Stimulated activated naive CD8-positive, alpha-beta T cell treated with anti-CD3 and anti-CD28 coated beads, Interleukin-15, amount 100 ng/mL, for 72 hours (primary cell): Measurements from ENCODE around the gene WNK2.

ENCODE experiments used
- ATAC-seq: fragments of 150-1000 bp; cut with Tn5 transposase; 2 replicates; pipeline ENCODE4 v1.10.0; 2021; ENCODE audit warnings: mild to moderate bottlenecking, moderate library complexity
- DNase-seq, 2 donors: peaks; one replicate each; pipeline ENCODE4 v3.0.0; 2021 to 2022
- H3K27ac Mint-ChIP-seq, 2 donors: one replicate each; pipeline ENCODE4 v1.8.0; 2022; ENCODE audit warnings: mild to moderate bottlenecking in 2 of 2, mixed read lengths in 2 of 2, moderate library complexity in 2 of 2
- H3K27me3 Mint-ChIP-seq: one replicate; pipeline ENCODE4 v1.8.0; 2022; ENCODE audit warnings: mixed read lengths
- H3K4me1 Mint-ChIP-seq: one replicate; pipeline ENCODE4 v1.8.0; 2022; ENCODE audit warnings: mild to moderate bottlenecking, mixed read lengths
- H3K4me3 Mint-ChIP-seq, 2 donors: one replicate each; pipeline ENCODE4 v1.8.0; 2022; ENCODE audit warnings: mild to moderate bottlenecking in 2 of 2, mixed read lengths in 2 of 2, moderate library complexity in 1 of 2
- H3K9me3 Mint-ChIP-seq, 2 donors: one replicate each; pipeline ENCODE4 v1.8.0; 2022; ENCODE audit warnings: mixed read lengths in 2 of 2

WNK2 gene

DNA sequence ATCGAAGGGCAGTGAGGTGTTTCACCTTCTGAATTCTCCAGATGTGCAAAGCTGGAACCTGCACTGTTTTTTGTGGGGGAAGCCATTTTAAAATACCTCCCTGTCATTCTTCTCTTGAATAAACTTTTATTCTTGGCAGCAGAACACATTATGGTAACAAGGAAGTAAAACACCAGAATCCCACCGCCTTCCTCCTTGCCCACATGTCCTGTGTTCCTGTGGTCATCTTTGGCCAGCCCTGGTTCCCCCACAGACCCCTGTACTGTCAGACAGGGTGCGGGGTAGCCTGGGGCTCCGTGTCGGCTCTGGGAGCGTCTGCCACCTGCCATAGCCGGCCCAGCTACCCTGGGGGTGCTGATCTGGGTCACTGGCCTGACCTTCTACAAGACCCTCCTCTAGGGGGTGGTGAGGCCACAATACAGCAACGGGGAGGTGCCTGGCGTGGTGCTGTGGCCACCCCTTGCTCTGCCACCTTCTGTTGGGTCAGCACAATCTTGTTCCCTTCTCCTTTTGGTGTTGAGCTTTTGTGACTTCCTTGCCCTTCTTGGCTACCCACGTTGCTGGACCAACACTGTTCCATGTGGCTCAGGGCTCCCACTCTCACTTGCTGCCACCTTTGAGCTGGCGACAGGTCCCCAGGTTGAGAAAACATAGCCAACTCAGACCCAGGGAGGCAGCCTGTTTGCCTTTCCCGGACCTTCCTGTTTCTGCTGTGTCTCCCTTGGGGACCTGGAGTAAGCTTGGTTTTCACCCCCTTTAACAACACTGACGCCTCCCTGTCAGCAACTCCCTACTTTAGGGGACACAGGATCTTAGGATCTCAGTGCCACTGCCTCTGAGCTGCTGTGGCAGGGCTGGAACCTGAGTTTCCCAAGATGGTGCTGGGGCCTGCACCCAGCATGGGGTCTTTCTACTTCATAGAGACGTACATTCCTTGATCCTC lies 4.8 kb downstream of the WNK2 start:
- Mint-ChIP-seq H3K4me1 (peaks cover 1% of the 10 kb centered on the region), H3K4me3 (no peak overlapping the region), H3K27me3 (peaks cover 27% of the 10 kb centered on the region), H3K27ac (peak overlapping the region in 1 of 2 donors; percentile 60), H3K9me3 (no peaks in the 10 kb centered on the region)
- no peak for DNase-seq
- no peak for ATAC-seq

DNA sequence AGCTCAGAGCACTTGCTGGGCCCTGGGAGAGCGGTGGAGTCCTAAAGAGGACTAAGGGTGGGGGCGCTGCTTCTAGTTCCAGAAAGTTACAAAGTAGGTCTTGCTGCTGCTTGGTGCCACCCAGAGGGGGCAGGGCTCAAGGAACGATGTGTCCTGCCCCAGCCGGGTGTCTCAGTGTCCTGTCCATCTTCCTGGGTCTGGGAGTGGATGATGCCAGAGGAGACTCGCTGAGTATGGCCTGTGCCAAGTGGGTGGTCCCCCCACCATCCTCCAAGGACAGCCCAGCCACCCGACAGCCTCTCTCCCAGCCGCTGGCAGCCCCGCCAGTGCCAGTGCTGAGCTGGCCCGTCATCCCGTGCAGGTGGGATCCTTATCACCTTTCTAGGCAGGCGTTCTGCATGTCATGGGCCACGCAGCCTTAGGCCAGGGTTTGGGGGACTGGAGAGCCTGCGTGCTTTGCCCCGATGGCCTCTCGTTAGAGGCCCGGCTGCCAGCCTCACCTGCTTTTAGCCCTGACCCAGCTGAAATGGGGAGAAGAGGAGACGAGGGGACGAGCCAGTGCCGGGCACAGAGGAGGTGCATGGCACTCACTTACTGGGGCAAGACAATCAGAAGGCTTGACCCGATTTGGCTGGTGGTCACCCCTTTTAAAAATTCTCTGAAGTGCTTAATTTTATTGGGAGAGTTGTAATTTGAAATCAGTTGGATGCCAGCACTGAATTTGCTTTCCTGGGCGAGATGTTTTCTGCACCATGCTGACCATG lies 5.6 kb downstream of the WNK2 start:
- Mint-ChIP-seq H3K27me3 (peaks cover 26% of the 10 kb centered on the region), H3K27ac (no peak overlapping the region), H3K4me1 (no peaks in the 10 kb centered on the region), H3K9me3 (no peaks in the 10 kb centered on the region), H3K4me3 (no peak overlapping the region)
- DNase-seq = no peak
- ATAC-seq = no peak

DNA sequence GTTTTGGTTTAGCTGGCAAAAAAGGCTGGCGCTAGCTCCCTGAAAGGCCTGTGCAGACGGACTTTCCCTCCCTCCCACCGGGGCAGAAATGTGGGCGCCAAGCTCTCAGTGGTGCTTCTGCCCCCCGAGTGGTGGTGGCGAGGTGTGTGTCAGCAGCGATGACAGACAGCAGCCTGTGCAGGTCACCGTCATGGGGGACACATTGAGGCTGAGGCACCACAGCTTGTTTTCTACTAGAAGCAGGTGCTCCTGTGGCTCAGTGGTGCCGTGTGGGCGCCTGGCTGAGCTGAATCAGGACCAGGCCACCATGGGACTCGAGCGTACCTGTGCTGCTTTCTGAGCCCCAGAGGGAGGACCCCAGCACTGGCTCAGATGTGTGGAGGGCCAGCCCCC lies 6.2 kb downstream of the WNK2 start:
- ATAC-seq (no peak), DNase-seq (no peak)
- Mint-ChIP-seq H3K27ac (no peak overlapping the region), H3K9me3 (no peaks in the 10 kb centered on the region), H3K27me3 (peaks cover 26% of the 10 kb centered on the region), H3K4me3 (no peak overlapping the region), H3K4me1 (no peaks in the 10 kb centered on the region)

DNA sequence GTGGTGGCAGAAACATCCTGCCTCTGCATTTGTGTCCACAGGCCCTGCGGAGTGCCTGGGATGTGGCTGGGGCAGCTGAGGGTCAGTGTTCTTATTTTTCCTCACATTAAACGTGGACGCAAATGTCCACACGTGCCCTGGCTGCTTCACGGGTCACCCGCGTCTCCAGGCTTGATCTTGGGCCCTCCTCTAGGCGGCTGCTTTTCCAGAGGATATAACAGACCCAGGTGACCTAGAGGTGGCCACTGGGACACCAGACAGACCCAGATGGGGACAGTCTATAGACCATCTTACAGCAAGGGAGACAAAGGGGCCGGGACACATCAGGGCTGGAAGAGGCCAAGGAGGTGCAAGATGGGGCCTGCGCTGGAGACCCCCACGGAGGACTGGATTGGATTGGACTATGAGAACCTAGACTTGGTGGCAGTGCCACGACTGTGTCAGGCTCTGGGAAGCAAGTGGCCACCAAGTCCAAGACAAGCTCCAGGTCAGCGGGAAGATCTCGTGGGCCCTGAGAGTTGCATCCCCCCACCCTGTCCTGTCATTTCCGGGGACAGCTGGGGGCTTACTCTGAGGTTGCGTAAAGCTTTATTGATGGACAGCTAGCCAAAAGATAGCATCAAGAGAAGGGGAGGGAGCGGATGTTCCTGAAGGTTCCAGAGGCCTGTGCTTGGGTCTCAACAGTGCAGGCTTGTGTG lies 6.9 kb downstream of the WNK2 start:
- ATAC-seq (no peak), DNase-seq (no peak)
- Mint-ChIP-seq H3K27me3 (peaks cover 20% of the 10 kb centered on the region), H3K9me3 (no peaks in the 10 kb centered on the region), H3K27ac (no peak overlapping the region), H3K4me3 (no peak overlapping the region), H3K4me1 (no peaks in the 10 kb centered on the region)

DNA sequence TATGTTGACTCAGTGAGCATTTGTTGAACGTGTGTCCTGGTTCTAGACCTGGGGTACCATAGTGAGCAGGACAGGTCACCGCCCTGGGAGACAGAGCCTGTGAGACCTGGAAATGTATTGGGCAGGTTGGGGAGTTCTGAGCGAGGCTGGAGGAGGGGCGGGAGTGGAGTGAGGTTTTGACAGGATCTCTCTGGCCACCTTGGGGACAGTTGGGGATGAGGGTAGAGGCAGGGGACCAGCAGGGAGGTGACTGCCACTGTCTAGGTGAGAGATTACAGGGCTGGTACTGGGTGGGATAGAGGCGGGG lies 7.4 kb downstream of the WNK2 start:
- Mint-ChIP-seq H3K27ac (no peak overlapping the region), H3K27me3 (peaks cover 15% of the 10 kb centered on the region)

DNA sequence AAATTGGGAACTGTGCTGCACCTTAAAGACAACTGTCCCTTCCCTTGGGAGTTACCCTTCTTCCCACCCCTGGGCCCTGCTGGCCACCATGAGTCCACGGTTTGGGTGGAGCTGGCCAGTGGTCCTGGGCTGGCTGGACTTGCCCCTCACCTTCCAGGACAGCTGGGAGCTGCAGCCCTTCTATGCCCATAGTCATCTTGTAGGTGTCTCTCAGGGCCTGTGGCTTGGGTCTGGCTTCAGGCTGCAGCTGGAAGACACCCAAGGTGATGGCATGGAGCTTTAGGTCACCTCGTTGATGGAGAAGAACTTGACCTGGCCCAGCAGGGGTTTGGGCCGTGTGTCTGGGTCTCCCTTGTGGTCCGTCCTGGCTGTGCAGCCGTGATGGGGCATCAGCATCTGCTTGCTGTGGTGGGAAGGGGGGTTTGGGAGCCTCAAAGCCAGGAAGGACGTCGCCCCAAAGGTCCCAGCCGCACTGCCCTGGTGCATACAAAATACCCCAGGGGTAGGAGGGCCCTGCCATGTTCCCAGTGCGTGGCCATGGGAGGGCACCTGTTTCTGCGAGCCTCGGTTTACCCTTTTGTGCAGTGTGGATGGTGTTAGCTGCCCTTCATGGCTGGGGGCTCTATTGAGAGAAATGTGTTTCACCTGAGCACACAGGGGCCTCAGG lies 8.9 kb downstream of the WNK2 start:
- Mint-ChIP-seq H3K9me3 (no peaks in the 10 kb centered on the region), H3K27me3 (no peaks in the 10 kb centered on the region), H3K4me3 (no peak overlapping the region), H3K4me1 (no peaks in the 10 kb centered on the region), H3K27ac (no peak overlapping the region)
- DNase-seq (no peak), ATAC-seq (no peak)

More for the DNA sequence above, 7.4 kb downstream of the WNK2 start:
- Mint-ChIP-seq H3K4me1 (no peaks in the 10 kb centered on the region), H3K9me3 (no peaks in the 10 kb centered on the region), H3K4me3 (no peak overlapping the region)
- ATAC-seq (no peak), DNase-seq (no peak)

DNA sequence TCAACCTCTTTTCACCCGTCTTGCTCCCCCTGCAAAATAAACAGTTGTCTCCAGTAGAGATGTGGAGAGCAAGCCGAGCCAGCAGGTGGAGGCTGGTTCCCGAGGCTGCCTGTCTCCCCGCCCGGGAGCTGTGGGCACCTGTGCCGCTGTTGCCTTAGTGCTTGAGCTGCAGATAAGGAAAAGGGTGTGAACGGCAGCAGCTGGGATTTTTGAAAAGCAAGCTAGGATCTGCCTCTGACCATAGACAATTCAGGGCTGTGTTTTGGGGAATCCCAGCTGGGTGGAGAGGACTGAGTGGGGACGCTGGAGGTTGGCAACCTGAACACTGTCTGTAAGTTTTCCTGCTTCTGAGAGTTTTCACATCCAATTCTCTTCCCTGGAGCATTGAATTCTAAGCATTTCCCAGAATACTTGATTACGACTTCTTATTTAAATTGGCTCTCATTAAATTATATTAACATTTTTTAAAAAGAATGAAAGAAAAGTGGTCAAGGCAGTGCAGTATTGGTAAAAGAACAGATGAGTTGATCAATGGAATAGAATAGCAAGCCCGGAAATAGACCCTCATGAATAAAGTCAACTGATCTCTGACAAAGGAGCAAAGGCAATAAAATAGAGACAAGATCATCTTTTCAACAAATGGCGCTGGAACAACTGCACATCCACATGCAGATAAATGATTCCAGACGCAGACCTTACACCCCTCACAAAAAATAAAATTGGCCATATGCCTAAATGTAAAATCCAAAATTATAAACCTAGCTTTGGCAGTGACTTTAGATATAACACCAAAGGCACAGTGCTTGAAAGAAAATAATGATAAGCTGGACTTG lies 9.7 kb downstream of the WNK2 start:
- H3K4me1 Mint-ChIP-seq = no peaks in the 10 kb centered on the region
- H3K9me3 Mint-ChIP-seq = no peaks in the 10 kb centered on the region

DNA sequence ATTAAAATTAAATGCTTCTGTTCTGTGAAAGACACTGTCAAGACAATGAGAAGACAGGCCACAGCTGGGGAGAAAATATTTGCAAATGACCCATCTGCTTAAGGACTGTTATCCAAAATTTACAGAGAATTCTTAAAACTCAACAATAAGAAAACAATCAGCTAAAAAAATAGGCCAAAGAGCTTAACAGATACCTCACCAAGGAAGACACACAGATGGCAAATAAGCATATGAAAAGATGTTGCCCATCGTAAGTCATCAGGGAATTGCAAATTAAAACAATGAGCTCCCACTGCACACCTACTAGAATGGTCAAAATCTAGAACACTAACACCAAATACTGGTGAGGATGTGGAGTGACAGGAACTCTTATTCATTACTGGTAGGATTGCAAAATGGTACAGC lies 10.3 kb downstream of the WNK2 start:
- Mint-ChIP-seq H3K27me3 (no peaks in the 10 kb centered on the region), H3K9me3 (no peaks in the 10 kb centered on the region), H3K4me1 (no peaks in the 10 kb centered on the region), H3K27ac (no peak overlapping the region), H3K4me3 (no peak overlapping the region)
- DNase-seq = no peak
- ATAC-seq = no peak

More for the DNA sequence above, 9.7 kb downstream of the WNK2 start:
- Mint-ChIP-seq H3K27ac (no peak overlapping the region), H3K4me3 (no peak overlapping the region), H3K27me3 (no peaks in the 10 kb centered on the region)
- ATAC-seq = no peak
- no peak for DNase-seq

DNA sequence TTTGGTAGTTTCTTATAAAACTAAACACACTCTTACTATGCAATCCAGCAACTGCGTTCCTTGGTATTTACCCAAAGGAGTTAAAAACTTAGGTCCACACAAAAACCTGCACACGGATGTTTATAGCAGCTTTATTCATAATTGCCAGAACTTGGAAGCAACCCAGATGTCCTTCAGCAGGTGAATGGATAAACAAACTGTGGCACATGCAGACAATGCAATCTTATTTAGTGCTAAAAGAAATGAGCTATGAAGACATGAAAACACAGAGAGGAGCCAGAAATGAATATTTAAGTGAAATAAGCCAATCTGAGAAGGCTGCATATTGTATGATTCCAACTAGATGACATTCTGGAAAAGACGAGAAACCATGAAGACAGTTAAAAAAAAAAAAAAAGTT lies 10.7 kb downstream of the WNK2 start:
- Mint-ChIP-seq H3K4me3 (no peak overlapping the region), H3K27me3 (no peaks in the 10 kb centered on the region), H3K9me3 (no peaks in the 10 kb centered on the region), H3K4me1 (no peaks in the 10 kb centered on the region), H3K27ac (no peak overlapping the region)
- no peak for DNase-seq
- no peak for ATAC-seq

DNA sequence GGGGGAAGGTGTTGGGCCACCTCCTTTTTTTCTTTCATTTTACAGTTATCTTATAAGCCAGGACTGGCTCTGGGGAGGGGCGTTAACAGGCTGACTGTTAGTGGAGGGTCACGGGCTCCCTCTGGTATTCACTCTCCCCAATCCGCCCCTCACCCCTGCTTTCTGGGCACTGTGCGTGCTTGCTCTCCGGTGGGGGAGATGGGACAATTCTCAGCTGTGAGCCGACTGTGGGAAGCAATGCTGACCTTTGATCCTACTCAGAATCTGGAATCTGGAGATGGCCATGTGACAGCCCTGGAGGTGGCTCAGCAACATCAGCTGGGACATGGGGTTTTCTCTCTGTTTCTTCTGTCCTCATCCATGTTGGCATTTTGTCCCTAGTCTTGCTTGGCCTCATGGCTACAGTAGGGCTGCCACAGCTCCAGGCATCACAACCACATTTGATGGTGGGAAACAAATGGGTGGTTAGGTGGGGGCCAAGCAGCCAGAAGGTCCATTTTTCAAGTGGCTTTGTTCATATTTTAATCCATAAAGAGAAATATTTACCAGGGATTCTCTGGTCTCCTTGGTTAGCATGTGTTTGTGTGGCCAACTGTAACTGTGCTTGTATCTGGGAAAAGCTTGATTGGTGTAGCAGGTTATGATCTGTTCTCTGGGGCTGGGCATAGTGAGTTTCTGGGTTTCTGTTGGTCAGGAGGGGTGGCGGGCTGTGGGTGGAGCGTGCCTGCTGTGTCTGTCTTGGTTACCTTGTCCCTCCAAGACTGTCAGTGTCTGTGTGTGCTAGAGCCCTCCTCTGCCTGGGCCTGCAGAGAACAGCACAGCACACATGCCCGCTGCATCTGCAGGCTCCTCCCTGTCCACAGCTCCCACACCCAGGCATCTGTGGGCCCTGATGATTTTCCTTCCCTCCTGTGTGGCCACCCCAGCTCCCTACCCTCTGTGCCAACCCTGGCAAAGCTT lies 12.4 kb downstream of the WNK2 start:
- DNase-seq = no peak
- Mint-ChIP-seq H3K4me1 (no peaks in the 10 kb centered on the region), H3K9me3 (no peaks in the 10 kb centered on the region), H3K4me3 (no peak overlapping the region), H3K27ac (no peak overlapping the region), H3K27me3 (no peaks in the 10 kb centered on the region)
- ATAC-seq = no peak

DNA sequence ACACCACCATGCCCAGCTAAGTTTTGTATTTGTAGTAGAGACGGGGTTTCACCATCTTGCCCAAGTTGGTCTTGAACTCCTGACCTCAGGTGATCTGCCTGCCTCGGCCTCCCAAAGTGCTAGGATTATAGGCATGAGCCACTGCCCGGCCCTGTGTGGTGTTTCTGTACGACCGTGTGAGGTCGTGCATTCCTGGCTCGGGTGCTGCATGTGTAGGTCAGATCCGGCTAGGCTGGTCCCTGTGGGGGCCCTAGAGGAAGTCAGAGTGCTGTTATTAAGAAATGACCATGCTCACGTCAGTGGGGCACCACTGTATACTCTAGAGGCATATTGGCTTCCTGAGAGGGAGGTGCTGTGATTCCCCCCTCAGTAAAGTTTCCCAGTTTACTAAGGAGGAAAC lies 13.7 kb downstream of the WNK2 start:
- Mint-ChIP-seq H3K4me3 (no peak overlapping the region), H3K27me3 (no peaks in the 10 kb centered on the region), H3K9me3 (no peaks in the 10 kb centered on the region), H3K4me1 (no peaks in the 10 kb centered on the region), H3K27ac (no peak overlapping the region)
- no peak for DNase-seq
- no peak for ATAC-seq

DNA sequence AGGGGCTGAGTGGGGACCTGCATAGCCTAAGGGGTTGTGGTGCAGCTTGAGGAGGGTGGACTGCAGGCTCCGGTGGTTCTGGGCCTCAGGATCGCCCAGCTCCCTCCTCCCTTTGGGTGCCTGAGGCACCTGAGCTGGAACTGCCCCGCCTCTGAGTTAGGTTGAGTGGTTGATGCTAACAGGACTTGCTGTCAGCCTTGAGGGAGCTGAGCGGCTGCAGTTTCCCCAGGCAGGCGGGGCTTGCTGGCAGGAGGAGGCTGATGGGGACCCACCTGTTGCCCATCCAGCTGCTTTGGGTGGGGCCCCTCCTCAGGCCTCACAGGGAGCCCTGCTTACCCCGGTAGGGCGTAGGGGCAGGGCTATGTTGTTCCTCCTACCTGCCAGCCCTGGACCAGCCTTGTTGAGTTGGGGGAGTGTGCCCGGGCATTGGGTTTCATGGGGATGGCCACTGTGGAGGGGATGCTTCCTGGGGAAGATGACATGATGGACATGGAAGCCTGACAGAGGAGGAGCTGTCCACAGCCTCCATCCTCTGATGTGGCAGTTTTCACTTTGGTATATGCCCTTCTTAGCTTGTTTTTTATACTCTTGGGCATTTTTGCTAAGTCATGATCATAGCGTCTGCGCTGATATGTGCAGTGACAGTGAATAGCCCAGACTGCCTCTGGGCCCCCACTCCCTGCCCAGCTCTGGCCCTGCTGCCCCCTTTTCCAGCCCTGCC lies 14.3 kb downstream of the WNK2 start:
- ATAC-seq = no peak

DNA sequence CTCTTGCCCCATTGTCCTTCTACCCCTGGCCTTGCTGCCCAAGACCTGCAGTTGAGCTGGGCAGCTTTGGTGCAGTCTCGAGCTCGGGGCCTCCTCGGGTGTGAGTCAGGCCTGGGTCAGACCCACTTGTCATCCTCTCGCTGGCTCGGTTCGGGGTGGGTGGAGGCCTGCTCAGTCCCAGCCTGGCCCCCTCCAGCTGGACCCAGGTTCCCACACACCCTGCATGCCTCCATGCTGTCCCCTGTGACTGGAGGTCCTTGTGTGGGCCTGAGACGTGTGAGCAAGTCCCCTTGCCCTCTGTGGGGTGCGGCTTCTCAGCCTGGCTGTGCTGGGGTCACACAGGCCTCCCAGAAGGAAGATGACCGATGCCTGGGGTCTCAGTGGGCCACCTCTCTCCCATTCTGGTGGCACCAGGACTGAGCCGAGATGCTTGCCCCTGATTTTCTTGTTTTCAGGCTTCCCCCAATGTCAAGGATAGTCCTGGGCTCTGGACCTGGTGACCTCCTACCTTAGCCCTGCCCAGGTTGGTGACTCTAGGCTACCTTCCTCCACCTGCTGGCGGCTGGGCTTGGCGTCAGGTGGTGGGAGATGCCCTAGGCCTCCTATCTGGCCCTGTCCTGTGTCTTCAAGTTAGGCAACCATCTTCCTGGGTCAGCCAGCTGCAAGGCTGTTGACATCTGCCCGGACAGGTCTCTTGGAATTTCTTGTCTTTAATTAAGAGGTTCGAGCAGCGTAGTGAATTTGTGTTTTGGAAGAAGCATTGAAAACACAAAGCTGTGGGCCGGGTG lies 15.1 kb downstream of the WNK2 start:
- Mint-ChIP-seq H3K9me3 (no peaks in the 10 kb centered on the region), H3K27me3 (no peaks in the 10 kb centered on the region), H3K27ac (peak overlapping the region in 1 of 2 donors; percentile 36), H3K4me1 (no peaks in the 10 kb centered on the region), H3K4me3 (no peak overlapping the region)
- DNase-seq = no peak
- ATAC-seq = no peak

More for the DNA sequence above, 14.3 kb downstream of the WNK2 start:
- Mint-ChIP-seq H3K4me1 (no peaks in the 10 kb centered on the region), H3K27me3 (no peaks in the 10 kb centered on the region), H3K27ac (no peak overlapping the region), H3K4me3 (no peak overlapping the region), H3K9me3 (no peaks in the 10 kb centered on the region)
- no peak for DNase-seq
